Mucosa of descending colon (tissue), 3 donors: ENCODE measurements around the gene POLR2L. TPM values are rescaled to one million over a fixed set of nuclear protein-coding genes. Genes with fewer than 3 reads are reported as not detected.
A peak's percentile ranks its signal among the peaks of the same experiment; 100 is the strongest.

ENCODE experiments used
- ATAC-seq: fragments of 200-7000 bp; cut with Tn5 transposase; one replicate; pipeline ENCODE4 v1.9.1; 2020; ENCODE audit warnings: mild to moderate bottlenecking, moderate library complexity
- DNase-seq, 3 donors: peaks; one replicate each; pipeline ENCODE4 v3.0.0-alpha.2; 2020
- H3K36me3 ChIP-seq: fragments of 200-600 bp; one replicate; pipeline ENCODE4 v1.8.0; 2021; ENCODE audit warnings: low read depth, mild to moderate bottlenecking
- H3K4me1 ChIP-seq: fragments of 200-600 bp; one replicate; pipeline ENCODE4 v1.8.0; 2021; ENCODE audit warnings: low read depth, mild to moderate bottlenecking
- H3K4me3 ChIP-seq: fragments of 200-600 bp; one replicate; pipeline ENCODE4 v1.8.0; 2021; ENCODE audit warnings: mild to moderate bottlenecking
- H3K9me3 ChIP-seq: fragments of 200-600 bp; one replicate; pipeline ENCODE4 v1.8.0; 2021; ENCODE audit warnings: mild to moderate bottlenecking
- intact Hi-C, 2 donors: fragments of 100-400 bp; cut with DNase I in 1 of 2; cut with micrococcal nuclease in 1 of 2; formaldehyde crosslinking; loops; one replicate each; pipeline versions ENCODE4 v1.11.0 to v1.11.1; 2022; cut with DNase I, micrococcal nuclease
- total RNA-seq, 3 donors: library from RNA; stranded (reverse); fragmentation: NEBNext Ultra II Directional in 2 of 3; extraction: Animal tissue kit (Norgen Biotek cat#: 25700) in 2 of 3; gene quantifications; one replicate each; pipeline versions ENCODE4 v1.2.1 to v1.2.4, GENCODE V29; 2021 to 2023
- TF ChIP-seq, protein P1 (sequence below): fragments of 200-600 bp; IDR thresholded peaks from one replicate; pipeline ENCODE4 v1.8.0; 2022; ENCODE audit warnings: antibody characterized with exemption, mild to moderate bottlenecking
- donor health status: DM: no; HTN: no; CAD: no; lungs with moderate emphysema.
- donor health status: DM: no; HTN: no; CAD: no.
- donor health status: DM: no; HTN: yes; CAD: no.

The POLR2L gene
- total RNA-seq, 3 donors from 2014 or later = 67.1 to 86.8 (median 82.1) TPM

DNA sequence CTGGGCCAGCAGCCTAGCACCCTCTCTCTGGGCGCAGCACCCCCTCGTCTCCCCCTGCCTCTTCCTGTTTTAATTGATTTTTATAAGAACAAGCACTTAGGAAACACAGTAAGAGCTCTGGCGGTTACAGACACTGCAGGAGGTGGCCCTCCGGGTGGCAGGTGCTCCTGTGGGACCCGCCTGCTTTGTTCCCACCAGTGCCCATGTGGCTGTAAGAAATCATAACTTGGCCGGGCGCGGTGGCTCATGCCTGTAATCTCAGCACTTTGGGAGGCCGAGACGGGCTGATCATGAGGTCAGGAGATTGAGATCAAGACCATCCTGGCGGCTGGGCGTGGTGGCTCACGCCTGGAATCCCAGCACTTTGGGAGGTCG, 18.8 kb upstream of the POLR2L start:
- peaks cover 7% of the 10 kb centered on the region for H3K4me1 ChIP-seq
- no peak overlapping the region for H3K4me3 ChIP-seq
- DNase-seq (no peak), ATAC-seq (no peak)
- no peaks in the 10 kb centered on the region for H3K36me3 ChIP-seq
- no peaks in the 10 kb centered on the region for H3K9me3 ChIP-seq
- intact Hi-C loops = no loop called here
- TF ChIP-seq, protein P1, sequence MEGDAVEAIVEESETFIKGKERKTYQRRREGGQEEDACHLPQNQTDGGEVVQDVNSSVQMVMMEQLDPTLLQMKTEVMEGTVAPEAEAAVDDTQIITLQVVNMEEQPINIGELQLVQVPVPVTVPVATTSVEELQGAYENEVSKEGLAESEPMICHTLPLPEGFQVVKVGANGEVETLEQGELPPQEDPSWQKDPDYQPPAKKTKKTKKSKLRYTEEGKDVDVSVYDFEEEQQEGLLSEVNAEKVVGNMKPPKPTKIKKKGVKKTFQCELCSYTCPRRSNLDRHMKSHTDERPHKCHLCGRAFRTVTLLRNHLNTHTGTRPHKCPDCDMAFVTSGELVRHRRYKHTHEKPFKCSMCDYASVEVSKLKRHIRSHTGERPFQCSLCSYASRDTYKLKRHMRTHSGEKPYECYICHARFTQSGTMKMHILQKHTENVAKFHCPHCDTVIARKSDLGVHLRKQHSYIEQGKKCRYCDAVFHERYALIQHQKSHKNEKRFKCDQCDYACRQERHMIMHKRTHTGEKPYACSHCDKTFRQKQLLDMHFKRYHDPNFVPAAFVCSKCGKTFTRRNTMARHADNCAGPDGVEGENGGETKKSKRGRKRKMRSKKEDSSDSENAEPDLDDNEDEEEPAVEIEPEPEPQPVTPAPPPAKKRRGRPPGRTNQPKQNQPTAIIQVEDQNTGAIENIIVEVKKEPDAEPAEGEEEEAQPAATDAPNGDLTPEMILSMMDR = no peak

DNA sequence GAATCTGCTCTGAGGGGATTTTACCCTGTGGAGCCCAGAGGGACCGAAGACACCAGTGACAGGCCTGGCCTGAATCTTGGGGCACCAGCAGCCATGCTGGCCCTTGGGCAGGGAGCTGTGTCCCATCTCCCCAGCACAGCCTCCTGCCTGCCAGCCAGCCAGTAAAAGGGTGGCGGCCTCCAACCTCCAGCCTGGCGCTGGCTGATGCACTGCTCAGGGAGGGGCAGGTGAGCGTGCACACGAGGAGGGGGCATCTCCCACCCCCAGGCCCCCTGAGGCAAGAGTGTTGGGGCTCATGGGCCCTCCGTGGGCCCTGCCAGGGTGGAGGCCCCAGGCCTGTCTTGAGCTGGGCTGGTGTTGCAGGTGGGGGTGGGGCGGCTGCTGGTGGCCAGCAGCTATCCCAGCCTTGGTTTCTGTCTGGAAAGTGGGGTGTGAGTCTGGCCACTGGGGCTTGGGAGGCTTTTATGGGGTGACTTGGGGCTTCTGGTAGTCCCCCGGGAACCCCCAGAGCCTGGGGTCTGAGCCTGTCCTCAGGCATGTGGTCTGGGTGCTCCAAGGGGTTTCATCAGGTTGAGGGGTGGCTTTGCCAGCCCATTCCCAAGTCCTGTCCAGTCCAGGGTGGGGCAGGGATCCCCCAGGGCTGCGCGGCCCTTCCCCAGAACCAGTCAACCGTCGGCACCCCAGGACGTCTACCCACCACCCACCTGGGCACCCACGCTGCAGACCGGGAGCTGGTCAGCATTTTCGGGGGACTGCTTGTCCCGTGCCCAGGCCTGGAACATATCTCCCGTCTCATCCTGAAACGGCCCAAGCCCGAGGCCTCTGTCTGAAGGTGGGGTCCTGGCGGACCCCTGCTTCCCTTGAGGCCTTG, 18.1 kb upstream of the POLR2L start:
- TF ChIP-seq, protein P1 = no peak
- Histone ChIP-seq H3K4me3 (no peak overlapping the region), H3K36me3 (no peaks in the 10 kb centered on the region), H3K9me3 (no peaks in the 10 kb centered on the region), H3K4me1 (peaks cover 7% of the 10 kb centered on the region)
- intact Hi-C loops = no loop called here
- DNase-seq = no peak
- ATAC-seq = peak; percentile 4

DNA sequence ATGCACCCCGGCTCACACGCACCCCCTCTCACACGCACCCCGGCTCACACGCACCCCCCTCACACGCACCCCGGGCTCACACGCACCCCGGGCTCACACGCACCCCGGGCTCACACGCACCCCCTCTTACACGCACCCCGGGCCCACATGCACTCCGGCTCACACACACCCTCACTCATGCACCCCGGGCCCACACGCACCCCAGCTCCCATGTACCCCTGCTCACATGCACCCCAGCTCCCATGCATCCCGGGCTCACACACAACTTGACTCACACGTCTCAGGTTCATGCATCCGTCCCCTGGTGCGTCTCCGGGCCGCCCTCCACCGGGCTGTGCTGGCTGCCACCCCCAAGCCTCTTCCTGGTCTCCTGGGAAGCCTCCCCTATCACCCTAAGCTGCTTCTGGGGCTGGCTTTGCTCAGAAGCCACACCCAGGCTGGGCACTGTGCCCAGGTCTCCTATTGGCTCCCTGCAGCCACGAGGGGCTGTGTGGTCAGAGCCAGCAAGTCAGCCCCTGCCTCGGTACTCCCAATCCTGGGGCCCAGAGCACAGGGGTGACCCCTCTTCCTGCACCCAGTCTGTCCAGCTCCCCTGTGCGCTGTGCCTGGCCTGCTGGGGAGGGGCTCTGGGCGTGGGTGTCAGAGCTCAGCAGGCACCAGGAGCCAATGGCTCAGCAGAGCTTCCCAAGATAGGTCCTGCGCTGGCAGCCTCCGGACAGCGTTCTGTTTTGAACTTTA, 17.2 kb upstream of the POLR2L start:
- intact Hi-C loops = no loop called here

DNA sequence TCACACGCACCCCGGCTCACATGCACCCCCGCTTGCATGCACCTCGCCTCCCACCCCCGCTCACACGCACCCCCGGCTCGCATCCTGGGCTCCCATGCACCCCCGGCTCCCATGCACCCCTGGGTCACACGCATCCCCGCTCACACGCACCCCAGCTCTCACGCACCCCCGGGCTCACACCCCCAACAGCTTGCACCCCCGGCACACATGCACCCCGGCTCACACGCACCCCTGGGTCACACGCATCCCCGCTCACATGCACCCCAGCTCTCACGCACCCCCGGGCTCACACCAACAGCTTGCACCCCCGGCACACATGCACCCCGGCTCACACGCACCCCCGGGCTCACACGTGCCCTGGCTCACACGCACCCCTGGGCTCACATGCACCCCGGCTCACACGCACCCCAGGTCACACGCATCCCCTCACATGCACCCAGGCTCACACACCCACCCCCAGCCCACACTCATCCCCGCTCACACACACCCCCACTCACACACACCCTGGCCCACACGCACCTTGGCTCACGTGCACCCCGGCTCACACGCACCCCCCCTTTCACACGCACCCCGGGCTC, 16.5 kb upstream of the POLR2L start:
- H3K4me3 ChIP-seq = no peak overlapping the region
- H3K4me1 ChIP-seq = peaks cover 7% of the 10 kb centered on the region
- no peaks in the 10 kb centered on the region for H3K36me3 ChIP-seq
- intact Hi-C loops = no loop called here
- ATAC-seq (no peak), DNase-seq (no peak)
- TF ChIP-seq, protein P1 = no peak
- no peaks in the 10 kb centered on the region for H3K9me3 ChIP-seq

More for the DNA sequence above, 17.2 kb upstream of the POLR2L start:
- Histone ChIP-seq H3K36me3 (no peaks in the 10 kb centered on the region), H3K4me3 (no peak overlapping the region), H3K4me1 (peaks cover 7% of the 10 kb centered on the region), H3K9me3 (no peaks in the 10 kb centered on the region)
- ATAC-seq = peak; percentile 72
- DNase-seq = peak; percentile 82 to 88 (median 83)
- TF ChIP-seq, protein P1 = no peak

DNA sequence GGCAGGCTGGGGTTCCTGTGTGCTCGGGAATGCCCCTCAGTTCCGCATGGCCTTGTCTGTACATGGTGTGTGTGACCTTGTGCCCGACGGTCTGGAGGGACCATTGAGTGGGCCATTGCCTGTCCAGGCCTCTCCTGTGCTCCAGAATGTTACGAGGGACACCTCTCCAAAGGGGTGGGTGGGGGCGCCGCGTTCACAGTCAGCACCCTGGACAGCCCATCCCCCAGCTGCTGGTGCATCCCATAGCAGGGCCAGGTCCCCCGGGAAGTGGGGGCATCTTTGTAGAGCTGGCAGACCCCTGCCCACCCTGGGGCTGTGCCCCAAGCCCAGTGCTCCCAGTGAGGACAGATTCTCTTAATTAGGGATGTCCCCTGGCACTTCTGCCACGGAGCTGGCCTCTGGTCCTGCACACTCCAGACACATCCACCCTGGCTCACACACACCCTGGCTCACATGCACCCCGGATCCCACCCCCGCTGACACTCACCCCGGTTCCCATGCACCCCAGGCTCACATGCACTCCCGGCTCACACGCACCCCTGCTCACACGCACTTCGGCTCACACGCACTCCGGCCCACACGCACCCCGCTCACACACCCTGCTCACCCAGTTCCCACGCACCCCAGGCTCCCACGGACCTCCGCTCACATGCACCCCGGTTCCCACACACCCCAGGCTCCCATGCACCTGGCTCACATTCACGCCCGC, 15.9 kb upstream of the POLR2L start:
- no peak overlapping the region for H3K4me3 ChIP-seq
- peaks cover 7% of the 10 kb centered on the region for H3K4me1 ChIP-seq
- H3K9me3 ChIP-seq = no peaks in the 10 kb centered on the region
- no peaks in the 10 kb centered on the region for H3K36me3 ChIP-seq
- intact Hi-C loops = no loop called here
- ATAC-seq (no peak), DNase-seq (no peak)
- TF ChIP-seq, protein P1 = no peak
